ENCODE data around the gene NTSR1. TPM values are rescaled to one million over a fixed set of nuclear protein-coding genes. Genes with fewer than 3 reads are reported as not detected.

Gene NTSR1
- total and polyA plus RNA-seq, 12 donors: 0.03 to 0.14 (median 0.11) TPM; not detected in 9

- no peaks in the 10 kb centered on the region for H3K4me1 ChIP-seq (replicated peaks in 1 of 2)
- no peaks in the 10 kb centered on the region for H3K27me3 ChIP-seq
- WGBS, 4 donors: 79 to 83% (median 82%) methylated on average over 27 of the region's 27 CpGs
- DNase-seq: no peak
- no peak overlapping the region for H3K4me3 ChIP-seq
- intact Hi-C loops (cut with DNase I): no loop called here
- H3K9me3 ChIP-seq (replicated peaks in 1 of 3): no peaks in the 10 kb centered on the region
- no peak overlapping the region for H3K27ac ChIP-seq
- no peaks in the 10 kb centered on the region for H3K36me3 ChIP-seq (replicated peaks in 1 of 2)
- TF ChIP-seq POLR2A (IDR thresholded peaks at IDR 0.05) (no peak), CTCF (IDR thresholded peaks at IDR 0.05) (no peak)
Measured at GRCh38 chr20:62749851-62750445, 41.3 kb downstream of the NTSR1 start.

GRCh38 chr20:62751551-62752150 is 43.0 kb downstream of the NTSR1 start:
- H3K4me1 ChIP-seq (replicated peaks in 1 of 2): no peaks in the 10 kb centered on the region
- no peaks in the 10 kb centered on the region for H3K9me3 ChIP-seq (replicated peaks in 1 of 3)
- WGBS, 4 donors: 63 to 81% (median 74%) methylated on average over 7 to 14 of the region's 14 CpGs
- TF ChIP-seq POLR2A (IDR thresholded peaks at IDR 0.05) (no peak), CTCF (IDR thresholded peaks at IDR 0.05) (no peak)
- DNase-seq: no peak
- H3K27ac ChIP-seq: no peak overlapping the region
- intact Hi-C loops (cut with DNase I): no loop called here
- no peak overlapping the region for H3K4me3 ChIP-seq
- no peaks in the 10 kb centered on the region for H3K27me3 ChIP-seq
- no peaks in the 10 kb centered on the region for H3K36me3 ChIP-seq (replicated peaks in 1 of 2)

GRCh38 chr20:62752181-62752670 is 43.6 kb downstream of the NTSR1 start:
- Histone ChIP-seq H3K27me3 (no peaks in the 10 kb centered on the region), H3K4me1 (replicated peaks in 1 of 2) (no peaks in the 10 kb centered on the region), H3K4me3 (no peak overlapping the region), H3K9me3 (replicated peaks in 1 of 3) (no peaks in the 10 kb centered on the region), H3K36me3 (replicated peaks in 1 of 2) (no peaks in the 10 kb centered on the region), H3K27ac (no peak overlapping the region)
- TF ChIP-seq POLR2A (IDR thresholded peaks at IDR 0.05): no peak
- TF ChIP-seq CTCF (IDR thresholded peaks at IDR 0.05): no peak
- DNase-seq: no peak
- intact Hi-C loops (cut with DNase I): no loop called here
- WGBS, 4 donors: 26 to 48% (median 34%) methylated on average over 6 to 22 of the region's 22 CpGs

- Histone ChIP-seq H3K4me1 (replicated peaks in 1 of 2) (no peaks in the 10 kb centered on the region), H3K27me3 (no peaks in the 10 kb centered on the region), H3K27ac (no peak overlapping the region), H3K4me3 (no peak overlapping the region), H3K9me3 (replicated peaks in 1 of 3) (no peaks in the 10 kb centered on the region), H3K36me3 (replicated peaks in 1 of 2) (no peaks in the 10 kb centered on the region)
- WGBS, 4 donors: 54 to 83% (median 79%) methylated on average over 6 to 29 of the region's 29 CpGs
- intact Hi-C loops (cut with DNase I): no loop called here
- TF ChIP-seq POLR2A (IDR thresholded peaks at IDR 0.05) (no peak), CTCF (IDR thresholded peaks at IDR 0.05) (no peak)
- DNase-seq: no peak
Measured at GRCh38 chr20:62752671-62753501, 44.2 kb downstream of the NTSR1 start.
